CD4-positive, CD25-positive, alpha-beta regulatory T cell (primary cell): ENCODE results near the gene TBATA. TPM values are rescaled to one million over a fixed set of nuclear protein-coding genes. Genes with fewer than 3 reads are reported as not detected.

ENCODE experiments used
- ATAC-seq, 2 donors: fragments of 150-1000 bp; cut with Tn5 transposase; one replicate each; pipeline ENCODE4 v1.10.0; 2021; ENCODE audit warnings: low read depth in 2 of 2, moderate number of reproducible peaks in 2 of 2, moderate library complexity in 1 of 2
- DNase-seq, 3 donors: peaks; one replicate each; pipeline versions ENCODE4 v3.0.0 to v3.0.0-alpha.2; 2012 to 2022; ENCODE audit warnings: mixed read lengths in 1 of 3
- H3K27ac ChIP-seq: one replicate; pipeline ENCODE4 v1.7.0; 2013; ENCODE audit warnings: mild to moderate bottlenecking, low read length; ENCODE audit not compliant: insufficient read depth, poor library complexity, severe bottlenecking
- H3K27me3 ChIP-seq: one replicate; pipeline ENCODE4 v1.7.0; 2013; ENCODE audit warnings: low read length; ENCODE audit not compliant: control insufficient read depth, insufficient read depth
- H3K36me3 ChIP-seq: one replicate; pipeline ENCODE4 v1.7.0; 2013; ENCODE audit warnings: mild to moderate bottlenecking, low read length, moderate library complexity; ENCODE audit not compliant: control insufficient read depth, insufficient read depth
- H3K4me1 ChIP-seq: 2 replicates; pipeline ENCODE4 v1.7.0; 2013; ENCODE audit warnings: mild to moderate bottlenecking, low read length; ENCODE audit not compliant: insufficient read depth, control insufficient read depth, poor library complexity, severe bottlenecking
- H3K4me3 ChIP-seq: one replicate; pipeline ENCODE4 v1.7.0; 2013; ENCODE audit warnings: low read depth, mild to moderate bottlenecking, low read length, moderate library complexity
- H3K9me3 ChIP-seq, 2 experiments: 1 replicate in 1 of 2; 2 replicates in 1 of 2; pipeline ENCODE4 v1.7.0; 2013; ENCODE audit warnings: low read length in 2 of 2, mild to moderate bottlenecking in 1 of 2, moderate library complexity in 1 of 2; ENCODE audit not compliant: control insufficient read depth in 2 of 2
- H3K27ac Mint-ChIP-seq, 3 donors: one replicate each; pipeline ENCODE4 v1.8.0; 2020 to 2022; ENCODE audit warnings: mild to moderate bottlenecking in 3 of 3, mixed read lengths in 3 of 3, moderate library complexity in 2 of 3
- H3K27me3 Mint-ChIP-seq: one replicate; pipeline ENCODE4 v1.8.0; 2022; ENCODE audit warnings: mild to moderate bottlenecking, mixed read lengths
- H3K36me3 Mint-ChIP-seq: one replicate; pipeline ENCODE4 v1.8.0; 2020; ENCODE audit warnings: mixed read lengths
- H3K4me1 Mint-ChIP-seq, 4 donors: one replicate each; pipeline ENCODE4 v1.8.0; 2020 to 2022; ENCODE audit warnings: mixed read lengths in 4 of 4, mild to moderate bottlenecking in 1 of 4
- H3K4me3 Mint-ChIP-seq, 4 donors: one replicate each; pipeline ENCODE4 v1.8.0; 2020 to 2022; ENCODE audit warnings: mild to moderate bottlenecking in 4 of 4, mixed read lengths in 4 of 4, moderate library complexity in 3 of 4
- H3K9me3 Mint-ChIP-seq, 7 donors: one replicate each; pipeline ENCODE4 v1.8.0; 2020 to 2022; ENCODE audit warnings: mixed read lengths in 7 of 7, mild to moderate bottlenecking in 3 of 7, moderate library complexity in 2 of 7
- polyA plus RNA-seq, 4 donors: library from polyadenylated mRNA; unstranded; fragments of 300-500 nt; fragmentation: Illumina TruSeq; gene quantifications; one replicate each; pipeline ENCODE4 v1.2.3, GENCODE V29; 2021
- total RNA-seq: library from RNA; stranded (reverse); gene quantifications from one replicate; pipeline ENCODE4 v1.2.3, GENCODE V29; 2022

The TBATA gene
- total and polyA plus RNA-seq, 5 donors from 2014 or later, result not detected

- H3K4me1 Mint-ChIP-seq, result no peaks in the 10 kb centered on the region
- Histone ChIP-seq H3K4me1 (no peaks in the 10 kb centered on the region), H3K27ac (no peak overlapping the region), H3K9me3 (no peaks in the 10 kb centered on the region), H3K4me3 (no peak overlapping the region), H3K27me3 (no peaks in the 10 kb centered on the region), H3K36me3 (no peaks in the 10 kb centered on the region)
- H3K27me3 Mint-ChIP-seq, result peaks cover 6% of the 10 kb centered on the region
- H3K9me3 Mint-ChIP-seq, result no peaks in the 10 kb centered on the region
- no peak overlapping the region for H3K4me3 Mint-ChIP-seq
- ATAC-seq, result no peak
- no peaks in the 10 kb centered on the region for H3K36me3 Mint-ChIP-seq
- no peak overlapping the region for H3K27ac Mint-ChIP-seq
- no peak for DNase-seq
Observed at GRCh38 chr10:70753026-70753663, 32.0 kb downstream of the TBATA start.

- Mint-ChIP-seq H3K4me1 (no peaks in the 10 kb centered on the region), H3K4me3 (no peak overlapping the region), H3K9me3 (no peaks in the 10 kb centered on the region), H3K36me3 (no peaks in the 10 kb centered on the region), H3K27me3 (peaks cover 6% of the 10 kb centered on the region), H3K27ac (no peak overlapping the region)
- Histone ChIP-seq H3K4me1 (no peaks in the 10 kb centered on the region), H3K27me3 (no peaks in the 10 kb centered on the region), H3K9me3 (no peaks in the 10 kb centered on the region), H3K27ac (no peak overlapping the region), H3K4me3 (no peak overlapping the region), H3K36me3 (no peaks in the 10 kb centered on the region)
- DNase-seq (no peak), ATAC-seq (no peak)
Observed at GRCh38 chr10:70752571-70752970, 32.6 kb downstream of the TBATA start.

- no peak overlapping the region for H3K4me3 ChIP-seq
- no peaks in the 10 kb centered on the region for H3K36me3 ChIP-seq
- no peaks in the 10 kb centered on the region for H3K4me1 ChIP-seq
Observed at GRCh38 chr10:70751991-70752390, 33.2 kb downstream of the TBATA start.

GRCh38 chr10:70751356-70751755, 33.8 kb downstream of the TBATA start:
- no peak overlapping the region for H3K27ac ChIP-seq
- Mint-ChIP-seq H3K4me3 (no peak overlapping the region), H3K36me3 (no peaks in the 10 kb centered on the region), H3K27me3 (peaks cover 5% of the 10 kb centered on the region), H3K4me1 (no peaks in the 10 kb centered on the region), H3K9me3 (no peaks in the 10 kb centered on the region), H3K27ac (no peak overlapping the region)
- no peak overlapping the region for H3K4me3 ChIP-seq
- H3K36me3 ChIP-seq, result no peaks in the 10 kb centered on the region
- no peak for ATAC-seq
- no peaks in the 10 kb centered on the region for H3K9me3 ChIP-seq
- no peak for DNase-seq
- no peaks in the 10 kb centered on the region for H3K4me1 ChIP-seq
- no peaks in the 10 kb centered on the region for H3K27me3 ChIP-seq

More at GRCh38 chr10:70751991-70752390, 33.2 kb downstream of the TBATA start:
- H3K27me3 Mint-ChIP-seq, result peaks cover 6% of the 10 kb centered on the region
- Histone ChIP-seq H3K9me3 (no peaks in the 10 kb centered on the region), H3K27me3 (no peaks in the 10 kb centered on the region), H3K27ac (no peak overlapping the region)
- H3K36me3 Mint-ChIP-seq, result no peaks in the 10 kb centered on the region
- ATAC-seq (no peak), DNase-seq (no peak)
- no peaks in the 10 kb centered on the region for H3K4me1 Mint-ChIP-seq
- H3K27ac Mint-ChIP-seq, result no peak overlapping the region
- H3K9me3 Mint-ChIP-seq, result no peaks in the 10 kb centered on the region
- no peak overlapping the region for H3K4me3 Mint-ChIP-seq

GRCh38 chr10:70750156-70750703, 34.9 kb downstream of the TBATA start:
- no peaks in the 10 kb centered on the region for H3K9me3 ChIP-seq
- no peaks in the 10 kb centered on the region for H3K4me1 ChIP-seq
- no peaks in the 10 kb centered on the region for H3K36me3 ChIP-seq
- Mint-ChIP-seq H3K27me3 (no peaks in the 10 kb centered on the region), H3K4me1 (no peaks in the 10 kb centered on the region), H3K27ac (no peak overlapping the region), H3K4me3 (no peak overlapping the region), H3K36me3 (no peaks in the 10 kb centered on the region), H3K9me3 (no peaks in the 10 kb centered on the region)
- DNase-seq (no peak), ATAC-seq (peak in 1 of 2 donors; percentile 14)
- no peak overlapping the region for H3K4me3 ChIP-seq
- H3K27ac ChIP-seq, result no peak overlapping the region
- H3K27me3 ChIP-seq, result no peaks in the 10 kb centered on the region

- Mint-ChIP-seq H3K4me1 (no peaks in the 10 kb centered on the region), H3K36me3 (no peaks in the 10 kb centered on the region), H3K27ac (no peak overlapping the region), H3K4me3 (no peak overlapping the region), H3K9me3 (no peaks in the 10 kb centered on the region), H3K27me3 (no peaks in the 10 kb centered on the region)
- no peaks in the 10 kb centered on the region for H3K9me3 ChIP-seq
- no peaks in the 10 kb centered on the region for H3K27me3 ChIP-seq
- H3K4me3 ChIP-seq, result no peak overlapping the region
- ATAC-seq (no peak), DNase-seq (no peak)
- no peaks in the 10 kb centered on the region for H3K4me1 ChIP-seq
- no peaks in the 10 kb centered on the region for H3K36me3 ChIP-seq
- no peak overlapping the region for H3K27ac ChIP-seq
Observed at GRCh38 chr10:70749756-70750155, 35.4 kb downstream of the TBATA start.

GRCh38 chr10:70748801-70749573, 36.2 kb downstream of the TBATA start:
- Mint-ChIP-seq H3K36me3 (no peaks in the 10 kb centered on the region), H3K9me3 (peaks cover 0 to 1% (median 0%) of the 10 kb centered on the region in 7 donors), H3K27me3 (no peaks in the 10 kb centered on the region), H3K4me3 (no peak overlapping the region), H3K4me1 (no peaks in the 10 kb centered on the region), H3K27ac (no peak overlapping the region)
- no peak for ATAC-seq
- Histone ChIP-seq H3K4me1 (no peaks in the 10 kb centered on the region), H3K27ac (no peak overlapping the region), H3K36me3 (no peaks in the 10 kb centered on the region), H3K4me3 (no peak overlapping the region), H3K27me3 (no peaks in the 10 kb centered on the region), H3K9me3 (no peaks in the 10 kb centered on the region)
- no peak for DNase-seq
